ENCODE results near the gene PDS5B.

The PDS5B gene

GRCh38 chr13:32582281-32582680 is 4.0 kb upstream of the PDS5B start:
- no peak overlapping the region for H3K4me3 ChIP-seq (ENCODE audit: low read length)
- TF ChIP-seq ZNF274 (IDR thresholded peaks at IDR 0.05; ENCODE audit: low read depth, low read length), result no peak

GRCh38 chr13:32582991-32583390 is 3.3 kb upstream of the PDS5B start:
- TF ChIP-seq ZNF274 (IDR thresholded peaks at IDR 0.05; ENCODE audit: low read depth, low read length), result no peak
- no peak overlapping the region for H3K4me3 ChIP-seq (ENCODE audit: low read length)

- no peak for TF ChIP-seq ZNF274 (IDR thresholded peaks at IDR 0.05; ENCODE audit: low read depth, low read length)
- H3K4me3 ChIP-seq (ENCODE audit: low read length), result peak overlapping the region; percentile 78
These were observed 637 bp upstream of the PDS5B start for GRCh38 chr13:32585550-32586079.

GRCh38 chr13:32587011-32587810 is 959 bp downstream of the PDS5B start:
- no peak for TF ChIP-seq ZNF274 (IDR thresholded peaks at IDR 0.05; ENCODE audit: low read depth, low read length)
- H3K4me3 ChIP-seq (ENCODE audit: low read length), result peak overlapping the region; percentile 86

- peak overlapping the region; percentile 86 for H3K4me3 ChIP-seq (ENCODE audit: low read length)
- TF ChIP-seq ZNF274 (IDR thresholded peaks at IDR 0.05; ENCODE audit: low read depth, low read length), result no peak
These were observed 1.5 kb downstream of the PDS5B start for GRCh38 chr13:32587811-32588170.

- H3K4me3 ChIP-seq (ENCODE audit: low read length), result peak overlapping the region; percentile 86; the same call in 1 of the 2 replicates
- no peak for TF ChIP-seq ZNF274 (IDR thresholded peaks at IDR 0.05; ENCODE audit: low read depth, low read length)
These were observed 2.5 kb downstream of the PDS5B start for GRCh38 chr13:32588736-32589135.

GRCh38 chr13:32589471-32589870 is 3.2 kb downstream of the PDS5B start:
- H3K4me3 ChIP-seq (ENCODE audit: low read length), result no peak overlapping the region
- TF ChIP-seq ZNF274 (IDR thresholded peaks at IDR 0.05; ENCODE audit: low read depth, low read length), result no peak

- H3K4me3 ChIP-seq (ENCODE audit: low read length), result no peak overlapping the region
- no peak for TF ChIP-seq ZNF274 (IDR thresholded peaks at IDR 0.05; ENCODE audit: low read depth, low read length)
These were observed 4.0 kb downstream of the PDS5B start for GRCh38 chr13:32590266-32590665.

- H3K4me3 ChIP-seq (ENCODE audit: low read length), result no peak overlapping the region
- TF ChIP-seq ZNF274 (IDR thresholded peaks at IDR 0.05; ENCODE audit: low read depth, low read length), result no peak
These were observed 5.8 kb downstream of the PDS5B start for GRCh38 chr13:32592082-32592481.

- no peak for TF ChIP-seq ZNF274 (IDR thresholded peaks at IDR 0.05; ENCODE audit: low read depth, low read length)
- H3K4me3 ChIP-seq (ENCODE audit: low read length), result no peak overlapping the region
These were observed 8.0 kb downstream of the PDS5B start for GRCh38 chr13:32594157-32594738.

GRCh38 chr13:32595306-32595705 is 9.1 kb downstream of the PDS5B start:
- TF ChIP-seq ZNF274 (IDR thresholded peaks at IDR 0.05; ENCODE audit: low read depth, low read length), result no peak
- H3K4me3 ChIP-seq (ENCODE audit: low read length), result no peak overlapping the region

GRCh38 chr13:32600890-32601289 is 14.6 kb downstream of the PDS5B start:
- H3K4me3 ChIP-seq (ENCODE audit: low read length), result no peak overlapping the region
- no peak for TF ChIP-seq ZNF274 (IDR thresholded peaks at IDR 0.05; ENCODE audit: low read depth, low read length)

- TF ChIP-seq ZNF274 (IDR thresholded peaks at IDR 0.05; ENCODE audit: low read depth, low read length), result no peak
- H3K4me3 ChIP-seq (ENCODE audit: low read length), result no peak overlapping the region
These were observed 23.2 kb downstream of the PDS5B start for GRCh38 chr13:32609428-32609827.

- H3K4me3 ChIP-seq (ENCODE audit: low read length), result no peak overlapping the region
- TF ChIP-seq ZNF274 (IDR thresholded peaks at IDR 0.05; ENCODE audit: low read depth, low read length), result no peak
These were observed 24.3 kb downstream of the PDS5B start for GRCh38 chr13:32610538-32610937.

- H3K4me3 ChIP-seq (ENCODE audit: low read length), result no peak overlapping the region
- no peak for TF ChIP-seq ZNF274 (IDR thresholded peaks at IDR 0.05; ENCODE audit: low read depth, low read length)
These were observed 24.7 kb downstream of the PDS5B start for GRCh38 chr13:32610977-32611376.

Data from GM08714 (cell line).